Vagina (tissue), 2 donors: Measurements from ENCODE around the gene DHRS7C.

Source experiments
- POLR2A ChIP-seq, 2 donors: fragments of 450-650 bp; IDR thresholded peaks; one replicate each; pipeline ENCODE4 v1.6.1; 2017; ENCODE audit warnings: antibody characterized with exemption in 2 of 2, mild to moderate bottlenecking in 2 of 2, moderate library complexity in 2 of 2
- POLR2AphosphoS5 ChIP-seq, 2 donors: sonication (generic); formaldehyde crosslinking; IDR thresholded peaks; one replicate each; pipeline ENCODE4 v1.9.0; 2017; ENCODE audit warnings: antibody characterized with exemption in 2 of 2, mild to moderate bottlenecking in 2 of 2, low read depth in 1 of 2; ENCODE audit not compliant: insufficient read depth in 1 of 2
- TF ChIP-seq, protein P1 (sequence below), 3 experiments: fragments of 450-650 bp in 2 of 3; fragments of 200-600 bp in 1 of 3; sonication (generic) in 1 of 3; IDR thresholded peaks; one replicate each; pipeline ENCODE4 v1.5.1; 2017 to 2019; ENCODE audit warnings: antibody characterized with exemption in 3 of 3, mild to moderate bottlenecking in 2 of 3, moderate library complexity in 2 of 3

DNA sequence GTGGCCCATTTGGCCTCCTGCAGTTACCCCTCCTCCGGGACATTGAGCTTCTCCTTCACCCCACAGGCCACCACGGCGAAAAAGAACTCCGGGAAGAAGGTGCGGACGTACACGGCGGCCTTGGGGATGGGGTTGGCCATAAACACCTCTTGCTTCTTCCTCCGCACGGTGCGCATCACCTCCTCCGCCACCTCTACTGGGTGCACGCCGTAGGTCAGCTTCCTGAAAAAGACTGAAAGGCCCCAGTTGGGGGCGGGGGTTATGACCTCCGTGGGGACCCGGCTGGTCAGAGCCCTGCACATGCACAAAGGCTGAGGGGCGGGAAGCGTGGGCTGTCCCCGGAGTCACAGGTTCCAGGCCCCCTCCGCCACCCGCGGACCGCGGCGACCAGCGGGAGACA is 19.9 kb downstream of the DHRS7C start:
- TF ChIP-seq, protein P1, sequence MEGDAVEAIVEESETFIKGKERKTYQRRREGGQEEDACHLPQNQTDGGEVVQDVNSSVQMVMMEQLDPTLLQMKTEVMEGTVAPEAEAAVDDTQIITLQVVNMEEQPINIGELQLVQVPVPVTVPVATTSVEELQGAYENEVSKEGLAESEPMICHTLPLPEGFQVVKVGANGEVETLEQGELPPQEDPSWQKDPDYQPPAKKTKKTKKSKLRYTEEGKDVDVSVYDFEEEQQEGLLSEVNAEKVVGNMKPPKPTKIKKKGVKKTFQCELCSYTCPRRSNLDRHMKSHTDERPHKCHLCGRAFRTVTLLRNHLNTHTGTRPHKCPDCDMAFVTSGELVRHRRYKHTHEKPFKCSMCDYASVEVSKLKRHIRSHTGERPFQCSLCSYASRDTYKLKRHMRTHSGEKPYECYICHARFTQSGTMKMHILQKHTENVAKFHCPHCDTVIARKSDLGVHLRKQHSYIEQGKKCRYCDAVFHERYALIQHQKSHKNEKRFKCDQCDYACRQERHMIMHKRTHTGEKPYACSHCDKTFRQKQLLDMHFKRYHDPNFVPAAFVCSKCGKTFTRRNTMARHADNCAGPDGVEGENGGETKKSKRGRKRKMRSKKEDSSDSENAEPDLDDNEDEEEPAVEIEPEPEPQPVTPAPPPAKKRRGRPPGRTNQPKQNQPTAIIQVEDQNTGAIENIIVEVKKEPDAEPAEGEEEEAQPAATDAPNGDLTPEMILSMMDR (IDR thresholded peaks at IDR 0.05): no peak
- TF ChIP-seq POLR2A (IDR thresholded peaks at IDR 0.05) (no peak), POLR2AphosphoS5 (IDR thresholded peaks at IDR 0.05; ENCODE audit: insufficient read depth in 1 of 2, low read depth in 1 of 2) (no peak)
